ENCODE results near the gene ASTN2.

Gene ASTN2

GRCh38 chr9:116476935-116477381 lies 937.9 kb downstream of the ASTN2 start:
- Histone ChIP-seq H3K9me2 (replicated peaks; ENCODE audit: insufficient read depth, low read length) (no peaks in the 10 kb centered on the region), H3K36me3 (replicated peaks; ENCODE audit: insufficient read depth, low read length) (no peaks in the 10 kb centered on the region), H4K20me1 (ENCODE audit: insufficient read depth, low read length) (no peaks in the 10 kb centered on the region), H2AFZ (ENCODE audit: low read length) (no peak overlapping the region), H3K4me1 (ENCODE audit: low read length) (no peaks in the 10 kb centered on the region), H3K4me2 (ENCODE audit: low read depth, low read length) (no peak overlapping the region), H3K79me2 (ENCODE audit: low read length) (no peaks in the 10 kb centered on the region), H3K27ac (ENCODE audit: low read length) (no peak overlapping the region), H3K9ac (ENCODE audit: low read length) (no peak overlapping the region), H3K9me3 (replicated peaks; ENCODE audit: insufficient read depth, low read length) (no peaks in the 10 kb centered on the region), H3K27me3 (replicated peaks; ENCODE audit: insufficient read depth, low read length) (no peaks in the 10 kb centered on the region), H3F3A (ENCODE audit: insufficient read depth, low read length) (no peaks in the 10 kb centered on the region), H3K4me3 (ENCODE audit: low read length) (no peak overlapping the region)
- DNase-seq = no peak
- TF ChIP-seq EZH2 (optimal IDR thresholded peaks at IDR 0.05; ENCODE audit: low read depth, low read length) = no peak
- TF ChIP-seq CTCF (IDR thresholded peaks at IDR 0.05; ENCODE audit: low read length) = no peak
- TF ChIP-seq EZH2phosphoT487 (IDR thresholded peaks at IDR 0.05; ENCODE audit: low read length) = no peak

GRCh38 chr9:116476002-116476401 lies 938.9 kb downstream of the ASTN2 start:
- no peaks in the 10 kb centered on the region for H4K20me1 ChIP-seq (ENCODE audit: insufficient read depth, low read length)
- H3K27ac ChIP-seq (ENCODE audit: low read length) = no peak overlapping the region
- no peak overlapping the region for H3K4me2 ChIP-seq (ENCODE audit: low read depth, low read length)

GRCh38 chr9:116475201-116475600 lies 939.7 kb downstream of the ASTN2 start:
- no peak overlapping the region for H2AFZ ChIP-seq (ENCODE audit: low read length)
- no peak overlapping the region for H3K27ac ChIP-seq (ENCODE audit: low read length)
- H3F3A ChIP-seq (ENCODE audit: insufficient read depth, low read length) = no peaks in the 10 kb centered on the region
- no peaks in the 10 kb centered on the region for H3K9me2 ChIP-seq (replicated peaks; ENCODE audit: insufficient read depth, low read length)
- H4K20me1 ChIP-seq (ENCODE audit: insufficient read depth, low read length) = no peaks in the 10 kb centered on the region
- DNase-seq = no peak
- H3K27me3 ChIP-seq (replicated peaks; ENCODE audit: insufficient read depth, low read length) = no peaks in the 10 kb centered on the region
- TF ChIP-seq EZH2phosphoT487 (IDR thresholded peaks at IDR 0.05; ENCODE audit: low read length) (no peak), EZH2 (optimal IDR thresholded peaks at IDR 0.05; ENCODE audit: low read depth, low read length) (no peak), CTCF (IDR thresholded peaks at IDR 0.05; ENCODE audit: low read length) (no peak)
- H3K9ac ChIP-seq (ENCODE audit: low read length) = no peak overlapping the region
- no peaks in the 10 kb centered on the region for H3K79me2 ChIP-seq (ENCODE audit: low read length)
- H3K4me1 ChIP-seq (ENCODE audit: low read length) = no peaks in the 10 kb centered on the region
- no peak overlapping the region for H3K4me2 ChIP-seq (ENCODE audit: low read depth, low read length)
- no peaks in the 10 kb centered on the region for H3K9me3 ChIP-seq (replicated peaks; ENCODE audit: insufficient read depth, low read length)
- no peaks in the 10 kb centered on the region for H3K36me3 ChIP-seq (replicated peaks; ENCODE audit: insufficient read depth, low read length)
- H3K4me3 ChIP-seq (ENCODE audit: low read length) = no peak overlapping the region

More at GRCh38 chr9:116476002-116476401, 938.9 kb downstream of the ASTN2 start:
- DNase-seq = no peak
- no peak overlapping the region for H3K4me3 ChIP-seq (ENCODE audit: low read length)
- no peaks in the 10 kb centered on the region for H3K27me3 ChIP-seq (replicated peaks; ENCODE audit: insufficient read depth, low read length)
- no peaks in the 10 kb centered on the region for H3K36me3 ChIP-seq (replicated peaks; ENCODE audit: insufficient read depth, low read length)
- no peak overlapping the region for H2AFZ ChIP-seq (ENCODE audit: low read length)
- H3K4me1 ChIP-seq (ENCODE audit: low read length) = no peaks in the 10 kb centered on the region
- H3K9ac ChIP-seq (ENCODE audit: low read length) = no peak overlapping the region
- no peaks in the 10 kb centered on the region for H3F3A ChIP-seq (ENCODE audit: insufficient read depth, low read length)
- H3K9me3 ChIP-seq (replicated peaks; ENCODE audit: insufficient read depth, low read length) = no peaks in the 10 kb centered on the region
- H3K79me2 ChIP-seq (ENCODE audit: low read length) = no peaks in the 10 kb centered on the region
- TF ChIP-seq EZH2phosphoT487 (IDR thresholded peaks at IDR 0.05; ENCODE audit: low read length) (no peak), EZH2 (optimal IDR thresholded peaks at IDR 0.05; ENCODE audit: low read depth, low read length) (no peak), CTCF (IDR thresholded peaks at IDR 0.05; ENCODE audit: low read length) (no peak)
- no peaks in the 10 kb centered on the region for H3K9me2 ChIP-seq (replicated peaks; ENCODE audit: insufficient read depth, low read length)

Data from MM.1S (cell line).